Suprapubic skin (tissue), 4 donors: ENCODE results near the gene HERC6.
"Not testable (repeated sequence)": the region's sequence is repeated elsewhere in the genome, so short reads cannot be mapped to it uniquely, and the experiment has no call there.

Experiments
- CTCF ChIP-seq, 2 donors: fragments of 200-600 bp in 1 of 2; fragments of 450-650 bp in 1 of 2; sonication (generic) in 1 of 2; IDR thresholded peaks; one replicate each; pipeline ENCODE4 v1.5.1; 2016 to 2019; ENCODE audit warnings: antibody characterized with exemption in 2 of 2, mild to moderate bottlenecking in 1 of 2, moderate library complexity in 1 of 2
- EP300 ChIP-seq: sonication (generic); formaldehyde crosslinking; IDR thresholded peaks from one replicate; pipeline ENCODE4 v1.6.1; 2017; ENCODE audit warnings: antibody characterized with exemption
- POLR2A ChIP-seq, 2 donors: fragments of 450-650 bp; IDR thresholded peaks; one replicate each; pipeline ENCODE4 v1.6.1; 2017; ENCODE audit warnings: antibody characterized with exemption in 2 of 2, mild to moderate bottlenecking in 2 of 2, moderate library complexity in 2 of 2
- POLR2AphosphoS5 ChIP-seq, 3 donors: sonication (generic); formaldehyde crosslinking; IDR thresholded peaks; one replicate each; pipeline ENCODE4 v1.6.1; 2017; ENCODE audit warnings: antibody characterized with exemption in 3 of 3

GRCh38 chr4:88346902-88347301 is 31.8 kb upstream of the HERC6 start:
- TF ChIP-seq CTCF (IDR thresholded peaks at IDR 0.05); POLR2A (IDR thresholded peaks at IDR 0.05); POLR2AphosphoS5 (IDR thresholded peaks at IDR 0.05); EP300: not testable (repeated sequence)
